K562 (cell line): ENCODE data around the gene LRRC15. TPM values are rescaled to one million over a fixed set of nuclear protein-coding genes. Genes with fewer than 3 reads are reported as not detected.

ENCODE experiments used
- ATAC-seq: fragments of 200-7000 bp; cut with Tn5 transposase; 3 replicates; pipeline ENCODE4 v1.9.1; 2020; ENCODE audit warnings: moderate library complexity
- BruUV-seq: library from RNA; stranded (reverse); fragments of 400-500 nt; replicated peaks from 2 replicates; lab custom pipeline; 2021; lab: Mats Ljungman, UMichigan
- CTCF ChIA-PET: fragments of 300-600 bp; formaldehyde crosslinking; extraction: SDS; loops from one replicate; lab custom pipeline; 2021; ENCODE audit warnings: low intra/inter-chr PET ratio; lab: Yijun Ruan, JAX
- POLR2A ChIA-PET: fragments of 300-600, 350-650 bp; sonication (Branson Sonifier 250); formaldehyde crosslinking; extraction: SDS; loops from one replicate; lab custom pipeline; 2021; ENCODE audit warnings: antibody characterized with exemption, inconsistent platforms; lab: Yijun Ruan, JAX
- DNase-seq, 4 experiments: peaks; one replicate each; pipeline versions ENCODE4 v3.0.0 to v3.0.0-alpha.2; 2011 to 2018; ENCODE audit warnings: low spot score in 3 of 4, mixed read lengths in 3 of 4; ENCODE audit errors: extremely low read depth in 1 of 4
- FAIRE-seq: peaks from 2 replicates; lab custom pipeline; 2011; peaks lifted over from hg19 to GRCh38; lab: Jason Lieb, UNC
- H2AFZ ChIP-seq: 2 replicates; pipeline ENCODE4 v1.6.0; 2011; ENCODE audit warnings: low read depth, low read length, control low read depth, inconsistent platforms
- H3K27ac ChIP-seq: fragments of 200-600 bp; 3 replicates; pipeline ENCODE4 v1.8.0; 2011; ENCODE audit warnings: low read depth, mild to moderate bottlenecking, control low read depth, inconsistent platforms, low read length, moderate library complexity, mixed read lengths; ENCODE audit errors: extremely low read depth
- H3K27me3 ChIP-seq, 2 experiments: fragments of 300-600 bp in 1 of 2; 2 replicates in 1 of 2; 3 replicates in 1 of 2; pipeline versions ENCODE4 v1.6.0 to v1.8.0; 2011; ENCODE audit warnings: inconsistent platforms in 2 of 2, low read length in 2 of 2, mild to moderate bottlenecking in 1 of 2, mixed read lengths in 1 of 2, moderate library complexity in 1 of 2; ENCODE audit not compliant: control insufficient read depth in 2 of 2, insufficient read depth in 2 of 2
- H3K36me3 ChIP-seq: fragments of 300-600 bp; 3 replicates; pipeline ENCODE4 v1.8.0; 2011; ENCODE audit warnings: mild to moderate bottlenecking, low read length, inconsistent platforms; ENCODE audit not compliant: control insufficient read depth, insufficient read depth
- H3K4me1 ChIP-seq, 2 experiments: fragments of 200-600 bp in 1 of 2; replicated peaks in 1 of 2; 2 replicates in 1 of 2; 3 replicates in 1 of 2; pipeline versions ENCODE4 v1.5.1 to v1.8.0; 2011; ENCODE audit warnings: inconsistent platforms in 2 of 2, low read length in 2 of 2, mild to moderate bottlenecking in 1 of 2, mixed read lengths in 1 of 2, moderate library complexity in 1 of 2; ENCODE audit not compliant: control insufficient read depth in 2 of 2, insufficient read depth in 2 of 2
- H3K4me2 ChIP-seq: 2 replicates; pipeline ENCODE4 v1.6.1; 2011; ENCODE audit warnings: low read length, control low read depth, inconsistent platforms, mixed read lengths; ENCODE audit not compliant: insufficient read depth
- H3K4me3 ChIP-seq: fragments of 200-600 bp; sonication (generic), shearing (Covaris generic); 2 replicates; pipeline ENCODE4 v1.5.1; 2016; ENCODE audit warnings: control low read depth, inconsistent platforms
- H3K79me2 ChIP-seq: fragments of 200-600 bp; 3 replicates; pipeline ENCODE4 v1.8.0; 2011; ENCODE audit warnings: low read length, inconsistent platforms; ENCODE audit not compliant: control insufficient read depth, insufficient read depth
- H3K9ac ChIP-seq, 2 experiments: 2 replicates each; pipeline versions ENCODE4 v1.6.0 to v1.6.1; 2011; ENCODE audit warnings: low read depth in 2 of 2, low read length in 2 of 2, control low read depth in 1 of 2, inconsistent platforms in 1 of 2, mild to moderate bottlenecking in 1 of 2, mixed read lengths in 1 of 2; ENCODE audit not compliant: insufficient read depth in 1 of 2
- H3K9me1 ChIP-seq: one replicate; pipeline ENCODE4 v1.6.0; 2011; ENCODE audit warnings: inconsistent platforms, mild to moderate bottlenecking, low read length, moderate library complexity; ENCODE audit not compliant: control insufficient read depth, insufficient read depth
- H3K9me3 ChIP-seq: replicated peaks from 2 replicates; pipeline ENCODE4 v1.5.1; 2011; ENCODE audit warnings: low read depth, low read length, inconsistent platforms; ENCODE audit not compliant: control insufficient read depth, insufficient read depth
- H4K20me1 ChIP-seq: replicated peaks from 2 replicates; pipeline ENCODE4 v1.6.1; 2011; ENCODE audit warnings: low read length, inconsistent platforms, mixed read lengths; ENCODE audit not compliant: control insufficient read depth, insufficient read depth
- ARID1B ChIP-seq: fragments of 450-650 bp; IDR thresholded peaks from 2 replicates; pipeline ENCODE4 v1.6.1; 2016; ENCODE audit warnings: antibody characterized with exemption, mild to moderate bottlenecking, inconsistent platforms
- EZH2 ChIP-seq: IDR thresholded peaks from 2 replicates; pipeline ENCODE4 v1.6.1; 2012; ENCODE audit warnings: low read depth, mild to moderate bottlenecking, inconsistent platforms, low read length, borderline replicate concordance
- FOS ChIP-seq: IDR thresholded peaks from 3 replicates; pipeline ENCODE4 v1.6.1; 2011; ENCODE audit not compliant: insufficient read length; ENCODE audit errors: extremely low read depth
- NFE2L1 ChIP-seq: fragments of 450-650 bp; IDR thresholded peaks from 2 replicates; pipeline ENCODE4 v1.6.1; 2016; ENCODE audit warnings: missing genetic modification characterization, low read depth, mild to moderate bottlenecking, missing compliant biosample characterization, moderate library complexity, borderline replicate concordance
- WGBS: fragments of 100-300 bp; shearing (Covaris generic); methylation state at CpG from one replicate; pipeline ENCODE4 v1.1.6; 2016; ENCODE audit warnings: low coverage, mixed read lengths; ENCODE audit not compliant: insufficient coverage; ENCODE audit errors: missing lambda C conversion rate; 5-methylcytosine and 5-hydroxymethylcytosine counted together
- in situ Hi-C: fragments of 300-500 bp; cut with MboI; formaldehyde crosslinking; loops from 4 replicates; pipeline ENCODE4 v1.15.0; 2018; ENCODE audit warnings: inconsistent platforms, mixed read lengths
- intact Hi-C: fragments of 100-400 bp; cut with micrococcal nuclease; formaldehyde crosslinking; loops from 2 replicates; pipeline ENCODE4 v1.14.2; 2022
- polyA plus RNA-seq, 8 experiments: library from polyadenylated mRNA; depleted of rRNA in 4 of 8; stranded (reverse) in 5 of 8; unstranded in 3 of 8; fragments of >200 nt; fragmentation: Nextera tagmentation in 2 of 8; fragmentation: Illumina TruSeq in 1 of 8; extraction: Ambion mirVana in 2 of 8; extraction: Trizol in 1 of 8; gene quantifications; 2 replicates each; pipeline versions ENCODE4 v1.2.1 to v1.2.3, GENCODE V29; 2011 to 2014; ENCODE audit warnings: inconsistent platforms in 1 of 8, missing spikeins in 1 of 8
- total RNA-seq, 7 experiments: library from RNA; depleted of rRNA in 6 of 7; stranded (reverse); fragments of >200 nt in 6 of 7; fragmentation: Illumina TruSeq in 2 of 7; extraction: Trizol in 2 of 7; gene quantifications; 2 replicates each; pipeline versions ENCODE4 v1.2.1 to v1.2.3, GENCODE V29; 2011 to 2021; ENCODE audit warnings: low replicate concordance in 1 of 7
- TF ChIP-seq, protein P1 (sequence below): sonication (generic); formaldehyde crosslinking; IDR thresholded peaks from 2 replicates; pipeline ENCODE4 v1.8.0; 2023; ENCODE audit warnings: mild to moderate bottlenecking, missing genetic modification reagents

The LRRC15 gene
- total and polyA plus RNA-seq, 9 of the 15 experiments (the other 6 are each of a cell fraction or from before 2014, with no cell fraction given) = not detected

DNA sequence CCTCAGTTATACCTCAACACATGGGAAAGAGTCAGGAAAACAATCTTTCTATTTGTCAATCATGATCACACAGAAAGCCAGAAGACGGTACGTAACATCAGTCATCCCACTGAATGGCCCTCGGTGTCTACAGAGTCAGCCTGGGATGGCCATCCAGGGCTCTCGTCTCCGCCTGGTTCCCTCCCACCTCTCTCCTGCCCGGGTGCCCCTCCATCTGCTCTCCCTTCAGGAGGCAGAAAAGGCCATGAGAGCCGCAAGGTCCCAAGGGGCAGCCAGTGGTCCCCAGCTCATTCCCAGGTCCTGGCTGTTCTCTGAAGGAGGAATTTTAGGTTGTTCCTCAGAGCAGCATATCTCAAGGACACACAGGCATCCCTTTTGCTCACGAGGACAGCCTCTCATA is 4.4 kb upstream of the LRRC15 start:
- Histone ChIP-seq H3K9ac (no peak overlapping the region), H4K20me1 (peaks cover 8% of the 10 kb centered on the region; the same call in 1 of the 2 replicates), H3K36me3 (no peaks in the 10 kb centered on the region), H3K9me3 (no peaks in the 10 kb centered on the region), H3K4me2 (no peak overlapping the region), H3K4me3 (no peak overlapping the region), H2AFZ (no peak overlapping the region), H3K4me1 (peaks cover 0 to 3% of the 10 kb centered on the region in 2 experiments; a peak in 1 of 5 replicates), H3K27ac (no peak overlapping the region), H3K79me2 (no peaks in the 10 kb centered on the region)
- intact Hi-C loops = no loop called here
- ChIA-PET CTCF (no interaction called here), POLR2A (interaction anchor here (0.6 kb wide), 1 partner anchor 13 kb away, joined by 3 read pairs; no protein-coding TSS in a partner anchor)
- WGBS = 4% methylated on average over 8 of the region's 8 CpGs
- no peak for ATAC-seq
- no peak for FAIRE-seq
- in situ Hi-C loops = no loop called here
- no TSS peak for BruUV-seq
- TF ChIP-seq FOS = no peak
- TF ChIP-seq, protein P1, sequence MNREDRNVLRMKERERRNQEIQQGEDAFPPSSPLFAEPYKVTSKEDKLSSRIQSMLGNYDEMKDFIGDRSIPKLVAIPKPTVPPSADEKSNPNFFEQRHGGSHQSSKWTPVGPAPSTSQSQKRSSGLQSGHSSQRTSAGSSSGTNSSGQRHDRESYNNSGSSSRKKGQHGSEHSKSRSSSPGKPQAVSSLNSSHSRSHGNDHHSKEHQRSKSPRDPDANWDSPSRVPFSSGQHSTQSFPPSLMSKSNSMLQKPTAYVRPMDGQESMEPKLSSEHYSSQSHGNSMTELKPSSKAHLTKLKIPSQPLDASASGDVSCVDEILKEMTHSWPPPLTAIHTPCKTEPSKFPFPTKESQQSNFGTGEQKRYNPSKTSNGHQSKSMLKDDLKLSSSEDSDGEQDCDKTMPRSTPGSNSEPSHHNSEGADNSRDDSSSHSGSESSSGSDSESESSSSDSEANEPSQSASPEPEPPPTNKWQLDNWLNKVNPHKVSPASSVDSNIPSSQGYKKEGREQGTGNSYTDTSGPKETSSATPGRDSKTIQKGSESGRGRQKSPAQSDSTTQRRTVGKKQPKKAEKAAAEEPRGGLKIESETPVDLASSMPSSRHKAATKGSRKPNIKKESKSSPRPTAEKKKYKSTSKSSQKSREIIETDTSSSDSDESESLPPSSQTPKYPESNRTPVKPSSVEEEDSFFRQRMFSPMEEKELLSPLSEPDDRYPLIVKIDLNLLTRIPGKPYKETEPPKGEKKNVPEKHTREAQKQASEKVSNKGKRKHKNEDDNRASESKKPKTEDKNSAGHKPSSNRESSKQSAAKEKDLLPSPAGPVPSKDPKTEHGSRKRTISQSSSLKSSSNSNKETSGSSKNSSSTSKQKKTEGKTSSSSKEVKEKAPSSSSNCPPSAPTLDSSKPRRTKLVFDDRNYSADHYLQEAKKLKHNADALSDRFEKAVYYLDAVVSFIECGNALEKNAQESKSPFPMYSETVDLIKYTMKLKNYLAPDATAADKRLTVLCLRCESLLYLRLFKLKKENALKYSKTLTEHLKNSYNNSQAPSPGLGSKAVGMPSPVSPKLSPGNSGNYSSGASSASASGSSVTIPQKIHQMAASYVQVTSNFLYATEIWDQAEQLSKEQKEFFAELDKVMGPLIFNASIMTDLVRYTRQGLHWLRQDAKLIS (CRISPR knock-in tag) = no peak
- no peak for TF ChIP-seq NFE2L1
- no peak for TF ChIP-seq ARID1B
- TF ChIP-seq EZH2 = no peak
- TF ChIP-seq, all 486 proteins: peak for 0
- Histone ChIP-seq H3K27me3 (peaks cover 53 to 81% of the 10 kb centered on the region in 2 experiments), H3K9me1 (no peaks in the 10 kb centered on the region)
- no peak for DNase-seq
